NB4 (cell line): ENCODE measurements around the gene CSPG5.

Experiments used
- DNase-seq: peaks from one replicate; pipeline ENCODE4 v3.0.0; 2010; ENCODE audit warnings: low read depth
- H3K4me3 ChIP-seq: one replicate; pipeline ENCODE4 v1.5.1; 2011; ENCODE audit warnings: mild to moderate bottlenecking, low read depth, low read length, moderate library complexity
- MYC ChIP-seq: IDR thresholded peaks from 2 replicates; pipeline ENCODE4 v1.6.1; 2011; ENCODE audit warnings: low read depth, low read length
- POLR2A ChIP-seq: IDR thresholded peaks from 2 replicates; pipeline ENCODE4 v1.6.1; 2011; ENCODE audit warnings: mild to moderate bottlenecking; ENCODE audit not compliant: insufficient read length; ENCODE audit errors: extremely low read depth
- TF ChIP-seq, protein P1 (sequence below): IDR thresholded peaks from one replicate; pipeline ENCODE4 v1.5.1; 2012; ENCODE audit warnings: low read depth, low read length
- TF ChIP-seq, protein P2 (sequence below): IDR thresholded peaks from 2 replicates; pipeline ENCODE4 v1.6.1; 2011; ENCODE audit warnings: low read depth, low read length

The CSPG5 gene

DNA sequence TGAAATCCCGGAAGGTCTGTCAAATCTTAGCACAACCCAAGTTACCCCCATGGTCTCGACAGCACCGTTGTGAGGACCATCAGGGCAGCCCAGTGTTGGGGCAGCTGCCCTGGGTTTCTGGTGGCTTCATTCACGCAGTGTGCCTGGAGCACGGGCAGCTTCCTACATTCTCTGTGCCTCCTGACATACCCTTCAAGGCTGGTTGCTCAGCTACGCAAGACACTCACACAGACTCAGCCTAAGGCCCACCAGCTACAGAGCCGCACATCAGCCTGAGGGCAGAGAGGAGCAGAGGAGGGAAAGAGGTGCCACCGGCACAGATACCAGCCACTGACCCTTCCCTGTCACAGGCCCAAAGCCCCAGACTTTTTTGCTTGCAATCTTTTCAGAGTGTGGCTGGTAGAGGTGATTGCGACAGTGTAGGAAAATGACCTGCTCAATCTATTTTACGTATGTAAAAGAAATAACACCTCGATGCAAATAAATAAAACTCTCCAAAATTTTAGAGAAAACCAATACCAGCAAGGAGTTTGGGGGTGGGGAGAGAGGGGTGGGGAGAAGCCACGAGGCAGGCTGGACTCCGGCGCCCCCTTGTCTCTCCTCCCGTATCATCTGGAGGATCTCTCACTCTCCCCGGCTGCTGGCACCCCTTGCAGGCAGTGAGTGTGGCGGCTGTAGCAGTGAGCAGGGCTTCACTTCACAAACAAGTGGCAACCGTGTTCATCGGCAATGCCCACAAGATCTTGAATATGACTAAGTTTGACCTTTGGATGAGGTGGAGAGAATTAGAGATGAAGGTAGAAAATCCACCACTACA lies 12.7 kb downstream of the CSPG5 start:
- DNase-seq = no peak
- TF ChIP-seq POLR2A (no peak), MYC (no peak)
- TF ChIP-seq, protein P1, sequence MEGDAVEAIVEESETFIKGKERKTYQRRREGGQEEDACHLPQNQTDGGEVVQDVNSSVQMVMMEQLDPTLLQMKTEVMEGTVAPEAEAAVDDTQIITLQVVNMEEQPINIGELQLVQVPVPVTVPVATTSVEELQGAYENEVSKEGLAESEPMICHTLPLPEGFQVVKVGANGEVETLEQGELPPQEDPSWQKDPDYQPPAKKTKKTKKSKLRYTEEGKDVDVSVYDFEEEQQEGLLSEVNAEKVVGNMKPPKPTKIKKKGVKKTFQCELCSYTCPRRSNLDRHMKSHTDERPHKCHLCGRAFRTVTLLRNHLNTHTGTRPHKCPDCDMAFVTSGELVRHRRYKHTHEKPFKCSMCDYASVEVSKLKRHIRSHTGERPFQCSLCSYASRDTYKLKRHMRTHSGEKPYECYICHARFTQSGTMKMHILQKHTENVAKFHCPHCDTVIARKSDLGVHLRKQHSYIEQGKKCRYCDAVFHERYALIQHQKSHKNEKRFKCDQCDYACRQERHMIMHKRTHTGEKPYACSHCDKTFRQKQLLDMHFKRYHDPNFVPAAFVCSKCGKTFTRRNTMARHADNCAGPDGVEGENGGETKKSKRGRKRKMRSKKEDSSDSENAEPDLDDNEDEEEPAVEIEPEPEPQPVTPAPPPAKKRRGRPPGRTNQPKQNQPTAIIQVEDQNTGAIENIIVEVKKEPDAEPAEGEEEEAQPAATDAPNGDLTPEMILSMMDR = no peak
- TF ChIP-seq, protein P2, sequence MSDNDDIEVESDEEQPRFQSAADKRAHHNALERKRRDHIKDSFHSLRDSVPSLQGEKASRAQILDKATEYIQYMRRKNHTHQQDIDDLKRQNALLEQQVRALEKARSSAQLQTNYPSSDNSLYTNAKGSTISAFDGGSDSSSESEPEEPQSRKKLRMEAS = no peak
- no peak overlapping the region for H3K4me3 ChIP-seq

DNA sequence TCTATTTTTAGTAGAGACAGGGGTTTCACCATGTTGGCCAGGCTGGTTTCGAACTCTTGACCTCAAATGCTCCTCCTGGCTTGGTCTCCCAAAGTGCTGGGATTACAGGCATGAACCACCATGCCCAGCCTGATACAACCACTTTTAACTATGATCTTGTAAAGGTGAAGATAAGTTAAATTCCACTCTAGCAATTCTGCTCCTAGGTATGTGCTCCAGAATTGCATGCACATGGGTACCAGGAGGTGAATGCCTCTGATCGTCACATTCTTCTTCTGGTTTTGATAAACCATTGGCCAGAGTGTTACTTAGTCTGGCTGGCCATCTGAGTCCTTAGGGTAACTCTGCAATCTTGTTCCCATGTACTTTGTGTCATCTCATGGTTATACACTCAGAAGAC lies 22.3 kb downstream of the CSPG5 start:
- DNase-seq = no peak
- TF ChIP-seq POLR2A (no peak), MYC (no peak)
- TF ChIP-seq, protein P2 = no peak
- TF ChIP-seq, protein P1 = no peak
- no peak overlapping the region for H3K4me3 ChIP-seq

DNA sequence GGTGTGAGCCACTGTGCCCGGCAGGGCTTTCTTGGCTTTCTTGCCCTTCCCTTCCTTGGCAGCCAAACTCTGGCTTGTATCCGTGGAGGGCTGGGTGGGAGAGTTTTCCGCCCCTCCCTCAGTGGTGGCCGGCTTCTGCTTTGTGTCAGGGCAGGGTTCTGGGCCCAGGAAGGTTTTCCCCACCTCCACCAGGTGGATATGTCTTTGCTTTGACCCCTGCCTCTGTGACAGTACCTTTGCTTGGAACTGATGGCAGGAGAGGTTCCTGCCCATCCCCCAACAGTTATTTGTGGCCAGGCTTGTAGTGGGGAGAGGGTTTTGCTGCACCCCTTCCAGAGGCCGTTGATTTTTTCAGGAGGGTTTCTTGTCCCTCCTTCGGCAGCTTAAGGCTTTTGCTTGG lies 24.3 kb downstream of the CSPG5 start:
- no peak for DNase-seq
- TF ChIP-seq POLR2A (no peak), MYC (no peak)
- no peak overlapping the region for H3K4me3 ChIP-seq

DNA sequence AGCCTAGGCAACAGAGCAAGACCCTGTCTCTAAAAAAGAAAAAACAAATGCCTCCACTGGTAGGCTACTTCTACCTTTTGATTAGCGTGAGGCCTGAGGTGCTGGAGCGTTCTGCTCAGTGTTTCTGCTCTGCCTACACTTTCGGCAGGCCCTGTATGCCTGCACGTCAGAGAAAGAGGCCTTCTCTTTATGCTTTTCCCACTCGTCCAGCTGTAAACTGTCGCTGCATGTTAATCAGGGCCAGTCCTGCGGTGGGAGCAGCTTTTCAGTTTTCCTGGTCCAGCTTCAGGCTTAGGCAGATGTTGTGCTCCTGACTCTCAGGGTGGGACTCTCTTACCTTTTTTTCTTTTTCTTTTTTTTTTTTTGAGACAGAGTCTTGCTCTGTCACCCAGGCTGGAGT lies 25.3 kb downstream of the CSPG5 start:
- TF ChIP-seq, protein P2 = no peak
- TF ChIP-seq, protein P1 = no peak
- TF ChIP-seq MYC (no peak), POLR2A (no peak)
- no peak overlapping the region for H3K4me3 ChIP-seq
- no peak for DNase-seq

DNA sequence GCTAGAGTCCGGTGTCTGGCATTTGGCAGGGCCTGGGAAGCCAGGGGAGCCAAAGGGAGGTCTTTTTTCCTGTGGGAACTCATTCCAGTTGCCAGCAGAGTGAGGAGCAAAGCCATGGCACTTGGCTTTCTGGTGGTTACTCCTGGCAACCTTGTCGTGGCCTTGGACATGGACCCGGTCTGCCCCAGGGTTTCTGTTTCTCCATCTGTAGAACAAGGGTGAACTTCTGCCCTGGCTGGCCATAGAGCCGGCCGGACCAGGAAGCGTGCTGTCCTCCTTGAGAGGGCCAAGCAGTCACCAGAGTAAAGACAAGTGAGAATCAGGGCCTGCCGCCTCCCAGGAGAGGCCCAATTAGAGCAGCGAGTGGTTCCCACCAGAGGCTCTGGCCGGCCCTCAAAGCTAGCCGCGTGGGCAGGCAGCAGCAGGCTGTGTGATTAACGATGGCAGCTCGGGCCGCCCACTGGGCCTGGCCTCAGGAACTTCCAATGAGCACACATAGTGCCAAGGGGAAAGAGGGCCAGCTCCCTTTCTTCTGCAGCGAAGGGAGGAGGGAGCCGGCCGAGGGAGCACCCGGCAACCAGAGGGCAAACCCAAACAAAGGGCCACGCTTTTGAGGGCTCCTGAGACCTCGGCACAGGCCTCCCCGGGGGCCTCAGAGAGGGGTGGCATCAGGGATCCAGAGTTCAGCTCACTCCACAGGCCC lies 36.0 kb downstream of the CSPG5 start:
- TF ChIP-seq MYC = no peak
- TF ChIP-seq, protein P1 = no peak
- TF ChIP-seq, protein P2 = no peak
- TF ChIP-seq POLR2A = no peak
- DNase-seq = no peak
- H3K4me3 ChIP-seq = no peak overlapping the region

DNA sequence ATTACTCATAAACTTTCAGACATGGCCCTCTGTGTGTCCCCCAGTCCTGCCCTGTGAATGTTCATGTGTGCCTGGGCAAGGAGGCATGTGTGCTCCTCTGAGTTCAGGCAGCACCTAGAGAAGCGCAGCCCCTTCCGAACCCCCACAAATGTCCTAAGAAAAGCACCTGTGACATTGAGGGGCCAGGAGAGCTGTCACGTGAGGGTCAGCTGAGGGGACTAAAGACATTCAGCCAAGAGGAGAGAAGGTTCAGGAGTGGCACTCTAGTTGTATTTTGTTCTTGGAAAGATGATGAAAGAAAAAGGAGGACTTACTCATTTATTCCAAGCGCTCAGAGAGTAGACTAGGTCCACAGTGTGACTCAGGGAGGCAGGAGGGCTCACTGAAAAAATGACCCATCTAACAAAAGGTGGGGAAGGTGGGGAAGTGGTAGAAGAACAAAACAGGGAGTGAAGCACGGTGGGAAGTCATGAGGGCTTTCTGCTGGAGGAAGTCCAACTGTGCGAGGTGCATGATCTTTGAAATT lies 37.0 kb downstream of the CSPG5 start:
- no peak overlapping the region for H3K4me3 ChIP-seq
- TF ChIP-seq, protein P2 = no peak
- DNase-seq = no peak
